ENCODE measurements around the gene RHBDD1. TPM values are rescaled to one million over a fixed set of nuclear protein-coding genes. Genes with fewer than 3 reads are reported as not detected.
A peak's percentile ranks its signal among the peaks of the same experiment; 100 is the strongest.

Gene RHBDD1
- total RNA-seq, 2 experiments from 2014 or later, result 23.4 to 29.5 TPM

DNA sequence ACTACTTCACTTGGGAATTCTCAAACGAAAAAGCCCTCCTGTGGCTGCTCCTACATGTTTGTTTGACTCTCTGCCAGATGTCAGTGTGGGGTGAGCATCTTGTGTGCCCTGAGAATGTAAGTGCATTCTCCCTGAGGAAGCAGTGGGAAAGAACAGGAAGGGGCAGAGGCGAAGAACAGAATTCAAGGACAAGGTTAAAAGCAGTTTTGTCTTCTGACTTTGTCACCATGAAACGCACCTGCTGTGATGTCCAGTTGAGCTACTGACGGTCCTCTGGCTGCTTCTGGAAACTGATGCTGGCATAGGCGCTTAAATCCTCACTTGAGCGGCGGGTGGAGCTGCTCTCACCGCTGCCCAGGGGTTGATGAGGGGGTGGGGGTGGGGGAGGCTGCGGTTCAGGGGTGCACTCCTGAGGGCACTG, 41.1 kb upstream of the RHBDD1 start:
- Mint-ChIP-seq H3K27ac (no peak overlapping the region), H3K9me3 (ENCODE audit: insufficient read depth) (no peaks in the 10 kb centered on the region), H3K4me3 (peak overlapping the region; percentile 0), H3K4me1 (ENCODE audit: low read depth) (peaks cover 72% of the 10 kb centered on the region), H3K36me3 (ENCODE audit: low read depth) (peaks cover 43% of the 10 kb centered on the region), H3K27me3 (ENCODE audit: low read depth) (no peaks in the 10 kb centered on the region)
- POLR2A ChIA-PET, result interaction anchor here (0.6 kb wide), 1 partner anchor 16 kb away, joined by 6 read pairs; no protein-coding TSS in a partner anchor
- CTCF ChIA-PET, result interaction anchor here (0.9 kb wide), 1 partner anchor 9 kb away, joined by 3 read pairs; no protein-coding TSS in a partner anchor
- ATAC-seq (no peak), DNase-seq (no peak)

DNA sequence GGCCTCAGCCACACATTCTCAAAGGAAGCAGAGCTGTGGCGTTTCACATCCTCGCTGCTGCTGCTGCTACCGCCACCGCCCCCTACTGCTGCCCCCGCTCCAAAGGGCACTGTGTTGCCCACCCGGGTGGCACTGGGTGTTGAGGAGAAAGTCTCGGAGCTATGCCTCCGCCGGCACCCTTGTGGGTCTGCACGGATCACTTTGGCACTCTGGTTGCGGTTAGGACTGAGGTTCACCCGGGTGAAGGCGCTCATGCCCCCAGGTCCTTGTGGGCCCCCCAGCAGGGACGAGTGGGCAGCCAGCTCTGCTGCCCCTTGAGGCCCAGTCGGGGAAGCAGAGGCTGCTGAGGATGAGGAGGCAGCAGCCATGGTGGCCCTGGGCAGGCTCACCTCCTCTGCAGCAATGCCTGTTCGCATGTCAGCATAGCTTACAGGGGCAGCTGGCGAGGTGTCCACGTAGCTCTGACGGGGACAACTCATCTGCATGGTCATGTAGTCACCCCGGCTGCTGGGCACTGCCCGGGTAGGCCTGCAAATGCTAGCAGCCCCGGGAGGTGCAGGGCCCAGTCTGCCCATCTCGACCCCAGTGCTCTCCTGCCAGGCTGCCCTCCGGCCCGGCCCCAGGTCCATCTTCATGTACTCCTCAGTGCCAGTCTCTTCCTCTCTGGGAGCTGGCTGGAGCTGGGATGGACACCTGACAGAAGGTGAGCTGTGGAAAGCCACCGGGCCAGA, 40.4 kb upstream of the RHBDD1 start:
- ATAC-seq (no peak), DNase-seq (no peak)
- H3K36me3 Mint-ChIP-seq (ENCODE audit: low read depth), result peaks cover 38% of the 10 kb centered on the region
- H3K4me3 Mint-ChIP-seq, result no peak overlapping the region
- CTCF ChIA-PET, result interaction anchor here (1.2 to 1.5 kb wide), 2 partner anchors 25 to 60 kb away, joined by 3 to 4 read pairs; no protein-coding TSS in a partner anchor
- POLR2A ChIA-PET, result no interaction called here
- H3K4me1 Mint-ChIP-seq (ENCODE audit: low read depth), result peaks cover 70% of the 10 kb centered on the region
- H3K9me3 Mint-ChIP-seq (ENCODE audit: insufficient read depth), result no peaks in the 10 kb centered on the region
- no peaks in the 10 kb centered on the region for H3K27me3 Mint-ChIP-seq (ENCODE audit: low read depth)
- no peak overlapping the region for H3K27ac Mint-ChIP-seq

GRCh38 chr2:226796012-226796839, 39.6 kb upstream of the RHBDD1 start:
- Mint-ChIP-seq H3K4me1 (ENCODE audit: low read depth) (peaks cover 70% of the 10 kb centered on the region), H3K27ac (no peak overlapping the region), H3K9me3 (ENCODE audit: insufficient read depth) (no peaks in the 10 kb centered on the region), H3K27me3 (ENCODE audit: low read depth) (no peaks in the 10 kb centered on the region), H3K36me3 (ENCODE audit: low read depth) (peaks cover 33% of the 10 kb centered on the region), H3K4me3 (no peak overlapping the region)
- CTCF ChIA-PET, result interaction anchor here (1.2 to 1.5 kb wide), 2 partner anchors 26 to 61 kb away, joined by 3 to 4 read pairs; no protein-coding TSS in a partner anchor
- POLR2A ChIA-PET, result no interaction called here
- ATAC-seq (no peak), DNase-seq (no peak)

DNA sequence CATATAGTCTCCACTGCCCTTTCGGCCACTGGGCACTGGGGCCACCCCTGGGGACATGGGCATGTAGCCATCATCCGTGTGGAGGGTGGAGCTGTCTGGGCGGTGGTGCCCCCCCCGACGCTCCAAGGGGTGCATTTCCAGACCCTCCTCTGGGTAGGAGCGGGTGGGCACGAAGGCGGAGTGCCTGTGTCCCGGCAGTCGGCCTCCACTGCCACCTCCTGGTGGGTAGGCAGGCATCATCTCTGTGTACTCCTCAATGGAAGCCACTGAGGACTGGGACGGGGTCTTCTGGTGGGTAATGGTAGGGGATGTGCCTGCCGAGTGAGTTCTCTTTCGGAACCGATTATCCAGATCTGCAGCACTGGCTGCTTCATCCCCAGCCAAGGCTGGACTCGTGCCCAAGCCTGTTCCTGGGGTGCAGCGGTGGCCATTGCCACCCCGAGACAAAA, 39.0 kb upstream of the RHBDD1 start:
- POLR2A ChIA-PET, result interaction anchor here (0.5 kb wide), 1 partner anchor 817 kb away, joined by 3 read pairs; no protein-coding TSS in a partner anchor

DNA sequence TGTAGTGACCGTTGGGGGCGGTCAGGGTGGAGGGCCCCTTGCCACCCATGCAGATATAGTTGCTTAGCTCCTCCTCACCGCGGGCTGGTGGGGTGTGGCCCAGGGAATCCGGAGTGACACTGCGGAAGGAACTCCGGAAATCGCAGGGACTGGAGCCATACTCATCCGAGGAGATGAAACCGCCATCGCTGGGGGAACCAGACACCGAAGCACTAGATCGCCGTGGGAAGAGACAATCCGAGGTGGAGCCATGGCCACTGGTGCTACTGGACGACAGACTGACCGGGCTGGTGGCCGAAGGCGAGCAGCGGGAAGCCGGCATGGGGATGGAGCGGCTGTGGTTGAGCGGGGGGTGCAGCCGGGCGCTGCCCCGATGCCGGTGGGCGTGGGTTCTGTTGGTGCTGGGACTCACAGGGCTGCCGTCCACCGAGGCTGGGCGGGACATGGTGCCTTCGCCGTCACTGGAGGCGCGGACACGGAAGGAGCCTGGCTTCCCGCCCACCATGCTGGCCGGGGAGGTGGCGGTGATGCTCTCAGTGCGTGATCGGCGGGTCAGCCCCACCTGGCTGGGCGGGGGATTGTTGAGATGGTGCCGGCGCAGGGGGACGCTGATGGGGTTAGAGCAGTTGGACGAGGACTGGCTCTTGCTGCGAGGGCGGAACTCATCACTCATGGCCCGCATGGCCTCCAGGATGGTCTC, 38.4 kb upstream of the RHBDD1 start:
- Mint-ChIP-seq H3K4me3 (peak overlapping the region; percentile 87), H3K9me3 (ENCODE audit: insufficient read depth) (no peaks in the 10 kb centered on the region), H3K27me3 (ENCODE audit: low read depth) (no peaks in the 10 kb centered on the region), H3K27ac (no peak overlapping the region), H3K4me1 (ENCODE audit: low read depth) (peaks cover 70% of the 10 kb centered on the region), H3K36me3 (ENCODE audit: low read depth) (peaks cover 28% of the 10 kb centered on the region)
- no peak for DNase-seq
- no peak for ATAC-seq
- ChIA-PET POLR2A (interaction anchor here (0.5 to 3.3 kb wide), 2 partner anchors 38 to 817 kb away, joined by 3 to 25 read pairs; partner anchors contain the start of gene RHBDD1), CTCF (interaction anchor here (1.0 to 3.7 kb wide), 7 partner anchors 9 to 582 kb away, joined by 3 to 36 read pairs (median 6); no protein-coding TSS in a partner anchor)

More for the DNA sequence above, 39.0 kb upstream of the RHBDD1 start:
- no peaks in the 10 kb centered on the region for H3K9me3 Mint-ChIP-seq (ENCODE audit: insufficient read depth)
- ATAC-seq (no peak), DNase-seq (no peak)
- CTCF ChIA-PET, result interaction anchor here (1.0 to 1.5 kb wide), 3 partner anchors 9 to 62 kb away, joined by 3 to 4 read pairs (median 3); no protein-coding TSS in a partner anchor
- H3K4me1 Mint-ChIP-seq (ENCODE audit: low read depth), result peaks cover 74% of the 10 kb centered on the region
- H3K27me3 Mint-ChIP-seq (ENCODE audit: low read depth), result no peaks in the 10 kb centered on the region
- H3K36me3 Mint-ChIP-seq (ENCODE audit: low read depth), result peaks cover 33% of the 10 kb centered on the region
- no peak overlapping the region for H3K27ac Mint-ChIP-seq
- peak overlapping the region; percentile 34 for H3K4me3 Mint-ChIP-seq

DNA sequence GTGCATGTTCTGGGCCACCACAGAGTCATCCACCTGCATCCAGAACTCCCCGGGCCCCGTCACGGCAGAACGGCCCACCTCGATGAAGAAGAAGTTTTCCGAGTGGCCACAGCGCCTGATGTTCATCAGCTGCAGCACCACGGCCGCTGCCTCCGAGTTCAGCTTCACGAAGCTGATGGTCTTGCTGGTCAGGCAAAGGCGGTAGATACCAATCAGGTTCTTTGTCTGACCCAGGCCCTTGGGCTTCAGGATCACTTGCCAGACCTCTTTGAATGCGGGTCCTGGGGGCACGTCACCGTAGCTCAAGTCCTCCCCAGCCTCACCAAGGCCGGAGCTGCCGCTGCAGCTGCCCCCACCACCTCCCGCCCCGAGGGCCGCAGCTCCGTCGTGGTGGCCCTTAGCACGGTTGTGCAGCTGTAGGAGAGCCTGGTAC, 37.8 kb upstream of the RHBDD1 start:
- POLR2A ChIA-PET, result interaction anchor here (0.6 to 3.3 kb wide), 2 partner anchors 38 to 43 kb away, joined by 4 to 25 read pairs; partner anchors contain the start of gene RHBDD1

DNA sequence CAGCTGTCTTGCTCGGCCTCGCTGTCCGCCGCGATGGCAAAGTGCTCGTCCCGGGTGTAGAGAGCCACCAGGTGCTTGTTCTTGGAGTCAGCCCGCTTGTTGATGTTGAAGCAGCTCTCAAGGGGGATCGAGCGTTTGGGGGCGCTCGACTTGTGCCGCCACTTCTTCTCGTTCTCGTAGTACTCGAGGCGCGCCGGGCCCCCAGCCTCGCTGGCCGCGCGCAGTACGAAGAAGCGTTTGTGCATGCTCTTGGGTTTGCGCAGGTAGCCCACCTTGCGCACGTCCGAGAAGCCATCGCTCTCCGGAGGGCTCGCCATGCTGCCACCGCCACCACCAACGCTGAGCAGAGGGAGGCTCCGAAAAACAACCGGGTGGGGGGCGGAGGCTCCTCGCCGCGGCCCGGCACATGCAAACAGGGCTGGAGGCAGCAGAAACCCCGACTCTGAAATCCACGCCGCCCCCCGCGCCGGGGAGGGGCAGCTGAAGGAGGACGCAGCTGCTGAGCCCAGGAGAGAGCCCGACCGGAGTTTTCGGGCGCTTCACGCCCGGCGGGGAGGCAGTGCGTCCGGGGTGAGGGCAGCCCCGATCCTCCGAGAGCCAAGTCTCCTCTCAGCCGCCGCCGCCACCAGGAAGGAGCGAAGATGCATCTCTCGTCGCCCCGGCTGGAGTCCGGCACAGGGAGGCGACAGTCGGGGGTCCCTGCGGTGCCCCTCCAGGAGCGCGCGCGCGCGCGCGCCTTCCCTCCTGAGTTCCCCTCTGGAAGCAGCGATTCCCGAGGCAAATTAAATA, 37.2 kb upstream of the RHBDD1 start:
- H3K9me3 Mint-ChIP-seq (ENCODE audit: insufficient read depth), result no peaks in the 10 kb centered on the region
- peaks cover 61% of the 10 kb centered on the region for H3K4me1 Mint-ChIP-seq (ENCODE audit: low read depth)
- peaks cover 5% of the 10 kb centered on the region for H3K27me3 Mint-ChIP-seq (ENCODE audit: low read depth)
- H3K27ac Mint-ChIP-seq, result peak overlapping the region; percentile 87
- peaks cover 24% of the 10 kb centered on the region for H3K36me3 Mint-ChIP-seq (ENCODE audit: low read depth)
- ChIA-PET CTCF (interaction anchor here (0.6 to 3.7 kb wide), 21 partner anchors 9 to 1835 kb away, joined by 3 to 36 read pairs (median 6); partner anchors contain the start of gene RHBDD1), POLR2A (interaction anchor here (0.6 to 3.3 kb wide), 4 partner anchors 8 to 43 kb away, joined by 4 to 25 read pairs (median 6); partner anchors contain the start of gene RHBDD1)
- ATAC-seq, result peak; percentile 47
- H3K4me3 Mint-ChIP-seq, result peak overlapping the region; percentile 87
- peak; percentile 76 for DNase-seq

More for the DNA sequence above, 37.8 kb upstream of the RHBDD1 start:
- ATAC-seq (no peak), DNase-seq (no peak)
- H3K4me1 Mint-ChIP-seq (ENCODE audit: low read depth), result peaks cover 66% of the 10 kb centered on the region
- no peaks in the 10 kb centered on the region for H3K9me3 Mint-ChIP-seq (ENCODE audit: insufficient read depth)
- peak overlapping the region; percentile 87 for H3K27ac Mint-ChIP-seq
- peaks cover 27% of the 10 kb centered on the region for H3K36me3 Mint-ChIP-seq (ENCODE audit: low read depth)
- CTCF ChIA-PET, result interaction anchor here (0.6 to 3.7 kb wide), 17 partner anchors 8 to 1834 kb away, joined by 3 to 36 read pairs (median 6); partner anchors contain the start of gene RHBDD1
- peak overlapping the region; percentile 87 for H3K4me3 Mint-ChIP-seq
- peaks cover under 1% of the 10 kb centered on the region for H3K27me3 Mint-ChIP-seq (ENCODE audit: low read depth)

DNA sequence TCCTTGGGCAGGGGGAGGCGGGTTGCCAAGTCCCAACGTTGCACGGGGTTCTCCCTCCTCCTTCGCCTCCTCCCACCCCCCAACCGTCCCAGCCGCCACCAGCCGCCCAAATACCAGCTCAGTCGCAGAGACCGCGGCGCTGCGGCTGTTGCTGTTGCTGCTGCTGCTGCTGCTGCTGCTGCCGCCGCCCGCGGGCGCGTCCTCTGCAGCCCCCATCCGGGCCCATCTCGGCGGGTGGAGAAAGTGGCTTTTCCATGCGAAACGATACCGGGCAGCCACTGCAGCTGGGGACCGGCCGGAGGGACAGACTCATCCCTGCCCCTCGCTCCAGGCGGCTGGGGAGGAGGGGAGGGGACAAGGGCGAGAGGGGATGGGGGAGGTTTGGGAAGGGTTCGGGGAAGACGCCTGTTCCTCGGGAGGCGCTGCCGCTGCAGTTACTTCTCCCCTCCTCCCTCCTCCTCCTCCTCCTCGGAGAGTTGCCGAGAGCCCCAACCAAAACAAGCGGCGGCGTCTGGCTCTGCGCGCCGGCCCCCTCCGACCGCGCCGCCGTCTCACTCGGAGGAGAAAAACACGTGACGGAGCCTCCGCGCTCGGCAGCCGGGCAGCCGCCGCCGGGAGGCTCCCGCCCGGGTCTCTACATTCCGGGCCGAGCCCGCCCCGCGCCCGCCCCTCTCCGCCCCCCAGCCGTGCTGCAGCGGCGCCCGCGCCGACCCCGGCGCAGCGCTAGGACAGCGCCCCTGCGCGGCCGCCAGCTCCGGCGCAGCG, 36.5 kb upstream of the RHBDD1 start, which contains the start of gene IRS1:
Gene IRS1, minus strand, starts transcription at position 610 of the 765 bp plus-strand sequence. CDS start 1,082 bp downstream, outside the sequence.
- H3K4me1 Mint-ChIP-seq (ENCODE audit: low read depth), result peaks cover 53% of the 10 kb centered on the region
- POLR2A ChIA-PET, result interaction anchor here (1.0 to 3.3 kb wide), 4 partner anchors 8 to 38 kb away, joined by 4 to 25 read pairs (median 7); partner anchors contain the start of gene RHBDD1

GRCh38 chr2:226799976-226800940, 35.6 kb upstream of the RHBDD1 start:
- ATAC-seq, result no peak

More for the DNA sequence above, 36.5 kb upstream of the RHBDD1 start, which contains the start of gene IRS1:
- no peaks in the 10 kb centered on the region for H3K9me3 Mint-ChIP-seq (ENCODE audit: insufficient read depth)
- CTCF ChIA-PET, result interaction anchor here (0.6 to 4.3 kb wide), 29 partner anchors 9 to 1134 kb away, joined by 3 to 36 read pairs (median 5); partner anchors contain the start of gene RHBDD1
- peak within 1 kb of the TSS; percentile 87 for H3K4me3 Mint-ChIP-seq
- ATAC-seq (peak; percentile 59), DNase-seq (peak; percentile 71)
- peak within 1 kb of the TSS; percentile 87 for H3K27ac Mint-ChIP-seq
- peaks cover 18% of the 10 kb centered on the region for H3K36me3 Mint-ChIP-seq (ENCODE audit: low read depth)
- peaks cover 9% of the 10 kb centered on the region for H3K27me3 Mint-ChIP-seq (ENCODE audit: low read depth)

More at GRCh38 chr2:226799976-226800940, 35.6 kb upstream of the RHBDD1 start:
- H3K4me3 Mint-ChIP-seq, result peak overlapping the region; percentile 78
- POLR2A ChIA-PET, result interaction anchor here (0.6 to 3.3 kb wide), 5 partner anchors 10 to 572 kb away, joined by 3 to 25 read pairs (median 5); partner anchors contain the start of gene RHBDD1
- H3K27ac Mint-ChIP-seq, result peak overlapping the region; percentile 81
- no peak for DNase-seq
- peaks cover 46% of the 10 kb centered on the region for H3K4me1 Mint-ChIP-seq (ENCODE audit: low read depth)
- CTCF ChIA-PET, result interaction anchor here (0.7 to 4.3 kb wide), 22 partner anchors 10 to 1134 kb away, joined by 3 to 36 read pairs (median 4); partner anchors contain the start of gene RHBDD1
- no peaks in the 10 kb centered on the region for H3K9me3 Mint-ChIP-seq (ENCODE audit: insufficient read depth)
- peaks cover 14% of the 10 kb centered on the region for H3K36me3 Mint-ChIP-seq (ENCODE audit: low read depth)
- peaks cover 13% of the 10 kb centered on the region for H3K27me3 Mint-ChIP-seq (ENCODE audit: low read depth)

All from activated CD8-positive, alpha-beta T cell treated with anti-CD3 and anti-CD28 coated beads, Interleukin-2, amount 10 ng/mL, durations not matched to agents 7 days and 5 days (primary cell).